ENCODE results near the gene SRGAP2. TPM values are rescaled to one million over a fixed set of nuclear protein-coding genes. Genes with fewer than 3 reads are reported as not detected.
A peak's percentile ranks its signal among the peaks of the same experiment; 100 is the strongest.
"Not testable (repeated sequence)": the region's sequence is repeated elsewhere in the genome, so short reads cannot be mapped to it uniquely, and the experiment has no call there.

The SRGAP2 gene
- total RNA-seq, 2 donors from 2014 or later, result 70.8 to 86.4 TPM

GRCh38 chr1:206215600-206216392 lies 12.5 kb downstream of the SRGAP2 start:
- not testable (repeated sequence) for H3K4me1 ChIP-seq (ENCODE audit: control insufficient read depth in 1 of 2, low read depth in 2 of 2); H3K4me3 ChIP-seq; ATAC-seq (ENCODE audit: insufficient number of reproducible peaks, low FRiP score, low read depth); H3K9me3 ChIP-seq; H3K27ac ChIP-seq; H3K36me3 ChIP-seq; H3K27me3 ChIP-seq (replicated peaks; ENCODE audit: insufficient read depth); DNase-seq (ENCODE audit: low spot score)

- H3K27me3 ChIP-seq (replicated peaks; ENCODE audit: insufficient read depth); H3K9me3 ChIP-seq; DNase-seq (ENCODE audit: low spot score); H3K36me3 ChIP-seq; H3K4me1 ChIP-seq (ENCODE audit: control insufficient read depth in 1 of 2, low read depth in 2 of 2); ATAC-seq (ENCODE audit: insufficient number of reproducible peaks, low FRiP score, low read depth); H3K27ac ChIP-seq; H3K4me3 ChIP-seq: not testable (repeated sequence)
Observed at GRCh38 chr1:206218285-206218684, 14.9 kb downstream of the SRGAP2 start.

GRCh38 chr1:206218765-206219164 lies 15.4 kb downstream of the SRGAP2 start:
- H3K27ac ChIP-seq; H3K4me3 ChIP-seq; DNase-seq (ENCODE audit: low spot score); H3K4me1 ChIP-seq (ENCODE audit: control insufficient read depth in 1 of 2, low read depth in 2 of 2); H3K36me3 ChIP-seq; ATAC-seq (ENCODE audit: insufficient number of reproducible peaks, low FRiP score, low read depth); H3K27me3 ChIP-seq (replicated peaks; ENCODE audit: insufficient read depth); H3K9me3 ChIP-seq: not testable (repeated sequence)

- H3K36me3 ChIP-seq; ATAC-seq (ENCODE audit: insufficient number of reproducible peaks, low FRiP score, low read depth); H3K9me3 ChIP-seq; H3K4me1 ChIP-seq (ENCODE audit: control insufficient read depth in 1 of 2, low read depth in 2 of 2); H3K27me3 ChIP-seq (replicated peaks; ENCODE audit: insufficient read depth); DNase-seq (ENCODE audit: low spot score): not testable (repeated sequence)
- Histone ChIP-seq H3K27ac (peak overlapping the region in 1 of 2 donors; percentile 16), H3K4me3 (peak overlapping the region; percentile 43)
Observed at GRCh38 chr1:206219514-206220331, 16.4 kb downstream of the SRGAP2 start.

GRCh38 chr1:206220332-206221000 lies 17.1 kb downstream of the SRGAP2 start:
- ATAC-seq (ENCODE audit: insufficient number of reproducible peaks, low FRiP score, low read depth); H3K36me3 ChIP-seq; H3K9me3 ChIP-seq; DNase-seq (ENCODE audit: low spot score); H3K4me1 ChIP-seq (ENCODE audit: control insufficient read depth in 1 of 2, low read depth in 2 of 2); H3K27me3 ChIP-seq (replicated peaks; ENCODE audit: insufficient read depth): not testable (repeated sequence)
- peak overlapping the region in 1 of 2 donors; percentile 16 for H3K27ac ChIP-seq
- H3K4me3 ChIP-seq, result peak overlapping the region; percentile 43

GRCh38 chr1:206221585-206221984 lies 18.2 kb downstream of the SRGAP2 start:
- H3K9me3 ChIP-seq; H3K27me3 ChIP-seq (replicated peaks; ENCODE audit: insufficient read depth); DNase-seq (ENCODE audit: low spot score); H3K36me3 ChIP-seq; H3K27ac ChIP-seq; ATAC-seq (ENCODE audit: insufficient number of reproducible peaks, low FRiP score, low read depth); H3K4me1 ChIP-seq (ENCODE audit: control insufficient read depth in 1 of 2, low read depth in 2 of 2); H3K4me3 ChIP-seq: not testable (repeated sequence)

GRCh38 chr1:206224190-206224776 lies 20.9 kb downstream of the SRGAP2 start:
- not testable (repeated sequence) for H3K27me3 ChIP-seq (replicated peaks; ENCODE audit: insufficient read depth); H3K36me3 ChIP-seq; ATAC-seq (ENCODE audit: insufficient number of reproducible peaks, low FRiP score, low read depth); DNase-seq (ENCODE audit: low spot score); H3K9me3 ChIP-seq; H3K27ac ChIP-seq; H3K4me3 ChIP-seq; H3K4me1 ChIP-seq (ENCODE audit: control insufficient read depth in 1 of 2, low read depth in 2 of 2)

GRCh38 chr1:206225386-206225785 lies 22.0 kb downstream of the SRGAP2 start:
- not testable (repeated sequence) for H3K4me3 ChIP-seq; ATAC-seq (ENCODE audit: insufficient number of reproducible peaks, low FRiP score, low read depth); H3K27me3 ChIP-seq (replicated peaks; ENCODE audit: insufficient read depth); H3K27ac ChIP-seq; DNase-seq (ENCODE audit: low spot score); H3K36me3 ChIP-seq; H3K4me1 ChIP-seq (ENCODE audit: control insufficient read depth in 1 of 2, low read depth in 2 of 2); H3K9me3 ChIP-seq

GRCh38 chr1:206226886-206227285 lies 23.5 kb downstream of the SRGAP2 start:
- H3K36me3 ChIP-seq; H3K4me1 ChIP-seq (ENCODE audit: control insufficient read depth in 1 of 2, low read depth in 2 of 2); DNase-seq (ENCODE audit: low spot score); H3K27me3 ChIP-seq (replicated peaks; ENCODE audit: insufficient read depth); H3K4me3 ChIP-seq; H3K9me3 ChIP-seq; ATAC-seq (ENCODE audit: insufficient number of reproducible peaks, low FRiP score, low read depth); H3K27ac ChIP-seq: not testable (repeated sequence)

- not testable (repeated sequence) for ATAC-seq (ENCODE audit: insufficient number of reproducible peaks, low FRiP score, low read depth); H3K4me1 ChIP-seq (ENCODE audit: control insufficient read depth in 1 of 2, low read depth in 2 of 2); H3K27ac ChIP-seq; H3K9me3 ChIP-seq; H3K4me3 ChIP-seq; H3K27me3 ChIP-seq (replicated peaks; ENCODE audit: insufficient read depth); H3K36me3 ChIP-seq; DNase-seq (ENCODE audit: low spot score)
Observed at GRCh38 chr1:206229286-206229685, 25.9 kb downstream of the SRGAP2 start.

- ATAC-seq (ENCODE audit: insufficient number of reproducible peaks, low FRiP score, low read depth); H3K27ac ChIP-seq; H3K9me3 ChIP-seq; H3K4me1 ChIP-seq (ENCODE audit: control insufficient read depth in 1 of 2, low read depth in 2 of 2); H3K36me3 ChIP-seq; DNase-seq (ENCODE audit: low spot score); H3K4me3 ChIP-seq; H3K27me3 ChIP-seq (replicated peaks; ENCODE audit: insufficient read depth): not testable (repeated sequence)
Observed at GRCh38 chr1:206231989-206232388, 28.6 kb downstream of the SRGAP2 start.

All from thoracic aorta (tissue), 2 donors.